ENCODE data around the gene VPREB1.
"Not testable (repeated sequence)": the region's sequence is repeated elsewhere in the genome, so short reads cannot be mapped to it uniquely, and the experiment has no call there.

The VPREB1 gene

GRCh38 chr22:22213231-22213630, 31.4 kb upstream of the VPREB1 start:
- no peak for DNase-seq (ENCODE audit: low read depth in 1 of 2, low spot score in 1 of 2)

DNA sequence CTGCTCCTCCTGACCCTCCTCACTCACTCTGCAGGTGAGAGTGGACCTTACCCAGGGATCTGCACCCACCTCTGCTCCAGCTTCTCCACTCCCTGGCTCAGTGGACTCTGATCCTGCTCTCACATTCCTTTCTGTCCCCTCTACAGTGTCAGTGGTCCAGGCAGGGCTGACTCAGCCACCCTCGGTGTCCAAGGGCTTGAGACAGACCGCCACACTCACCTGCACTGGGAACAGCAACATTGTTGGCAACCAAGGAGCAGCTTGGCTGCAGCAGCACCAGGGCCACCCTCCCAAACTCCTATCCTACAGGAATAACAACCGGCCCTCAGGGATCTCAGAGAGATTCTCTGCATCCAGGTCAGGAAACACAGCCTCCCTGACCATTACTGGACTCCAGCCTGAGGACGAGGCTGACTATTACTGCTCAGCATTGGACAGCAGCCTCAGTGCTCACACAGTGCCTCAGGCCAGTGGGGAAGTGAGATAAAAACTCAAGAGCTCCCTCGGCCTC, 29.7 kb upstream of the VPREB1 start:
- no peak for DNase-seq (ENCODE audit: low read depth in 1 of 2, low spot score in 1 of 2)

- no peak for DNase-seq (ENCODE audit: low read depth in 1 of 2, low spot score in 1 of 2)
Measured at GRCh38 chr22:22215659-22216449, 28.7 kb upstream of the VPREB1 start.

- DNase-seq (ENCODE audit: low read depth in 1 of 2, low spot score in 1 of 2) = no peak
Measured at GRCh38 chr22:22216450-22216959, 28.1 kb upstream of the VPREB1 start.

GRCh38 chr22:22218302-22218701, 26.3 kb upstream of the VPREB1 start:
- no peak for DNase-seq (ENCODE audit: low read depth in 1 of 2, low spot score in 1 of 2)

GRCh38 chr22:22219140-22219996, 25.2 kb upstream of the VPREB1 start:
- no peak for DNase-seq (ENCODE audit: low read depth in 1 of 2, low spot score in 1 of 2)

DNA sequence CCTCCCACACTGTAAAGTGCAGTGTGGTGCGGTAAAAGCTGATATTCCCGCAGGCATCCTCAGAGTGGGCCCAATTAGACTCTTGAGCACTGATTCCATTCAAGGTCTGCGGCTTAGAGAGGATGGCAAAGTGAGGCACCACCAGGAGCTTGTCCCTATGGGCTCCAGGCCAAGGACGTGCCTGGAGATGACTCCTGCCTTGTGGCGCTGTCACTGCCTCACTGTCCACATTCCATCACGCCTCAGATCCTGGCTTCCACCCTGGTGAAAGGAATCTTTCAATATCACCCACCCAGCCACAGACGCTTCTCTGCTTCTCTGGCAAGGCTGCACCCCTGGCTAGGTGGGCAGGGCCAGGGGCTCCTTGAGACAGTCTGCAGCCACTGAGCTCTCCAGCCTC, 23.5 kb upstream of the VPREB1 start:
- not testable (repeated sequence) for DNase-seq (ENCODE audit: low read depth in 1 of 2, low spot score in 1 of 2)

DNA sequence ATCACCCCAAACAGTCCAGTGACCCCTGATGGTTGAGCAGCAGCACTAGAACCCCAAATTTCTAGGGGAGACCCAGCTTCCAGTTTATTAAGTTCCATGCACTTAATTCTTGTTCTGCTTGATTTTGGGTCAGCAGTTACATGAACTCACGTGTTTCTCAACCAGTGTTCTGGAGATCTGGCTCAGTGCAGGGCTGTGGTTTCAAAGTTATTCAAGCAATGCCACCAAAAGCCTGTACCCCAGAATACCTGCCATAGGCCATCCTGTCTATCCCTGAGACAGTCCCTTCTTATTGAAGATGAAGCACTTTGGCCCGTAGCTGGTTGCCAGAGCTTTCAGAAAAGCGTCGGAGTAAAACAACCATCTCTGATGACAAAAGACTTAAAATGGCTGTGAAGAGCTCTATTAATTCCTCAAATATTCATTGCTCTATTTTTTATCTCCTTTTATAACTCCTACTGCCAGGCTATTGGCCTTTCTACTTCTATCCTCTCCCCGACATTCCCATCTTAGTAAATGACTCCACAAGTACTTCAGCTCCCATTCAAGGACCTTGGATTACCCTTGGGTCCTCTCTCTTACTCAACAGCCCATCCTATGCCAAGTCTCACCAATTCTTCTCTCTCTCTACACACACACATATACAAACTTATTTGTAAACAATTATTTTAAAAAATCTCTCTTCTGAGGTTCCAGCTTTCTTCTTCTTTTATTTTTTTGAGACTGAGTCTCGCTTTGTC, 18.0 kb upstream of the VPREB1 start:
- DNase-seq (ENCODE audit: low read depth in 1 of 2, low spot score in 1 of 2) = no peak

GRCh38 chr22:22228421-22228820, 16.2 kb upstream of the VPREB1 start:
- DNase-seq (ENCODE audit: low read depth in 1 of 2, low spot score in 1 of 2) = no peak

DNA sequence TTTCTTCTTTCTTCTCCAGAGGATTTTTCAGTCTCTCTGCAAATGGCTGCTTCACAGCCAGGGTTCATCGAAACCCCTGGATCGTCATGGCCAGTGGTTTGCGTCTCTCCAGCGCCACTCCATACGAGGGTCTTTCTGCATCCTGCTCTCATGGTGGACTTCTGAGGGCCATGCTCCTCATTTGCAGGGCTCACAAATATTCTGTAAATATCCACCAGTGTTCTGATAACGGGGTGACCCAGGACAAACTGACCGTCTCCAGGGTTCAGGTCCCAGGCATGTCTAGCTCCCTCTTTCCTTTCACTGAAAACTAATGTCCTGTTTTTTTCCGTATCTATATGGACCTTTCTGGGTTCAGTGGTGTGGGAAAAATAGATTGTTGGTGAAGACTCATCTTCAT, 15.7 kb upstream of the VPREB1 start:
- DNase-seq (ENCODE audit: low read depth in 1 of 2, low spot score in 1 of 2) = no peak

DNA sequence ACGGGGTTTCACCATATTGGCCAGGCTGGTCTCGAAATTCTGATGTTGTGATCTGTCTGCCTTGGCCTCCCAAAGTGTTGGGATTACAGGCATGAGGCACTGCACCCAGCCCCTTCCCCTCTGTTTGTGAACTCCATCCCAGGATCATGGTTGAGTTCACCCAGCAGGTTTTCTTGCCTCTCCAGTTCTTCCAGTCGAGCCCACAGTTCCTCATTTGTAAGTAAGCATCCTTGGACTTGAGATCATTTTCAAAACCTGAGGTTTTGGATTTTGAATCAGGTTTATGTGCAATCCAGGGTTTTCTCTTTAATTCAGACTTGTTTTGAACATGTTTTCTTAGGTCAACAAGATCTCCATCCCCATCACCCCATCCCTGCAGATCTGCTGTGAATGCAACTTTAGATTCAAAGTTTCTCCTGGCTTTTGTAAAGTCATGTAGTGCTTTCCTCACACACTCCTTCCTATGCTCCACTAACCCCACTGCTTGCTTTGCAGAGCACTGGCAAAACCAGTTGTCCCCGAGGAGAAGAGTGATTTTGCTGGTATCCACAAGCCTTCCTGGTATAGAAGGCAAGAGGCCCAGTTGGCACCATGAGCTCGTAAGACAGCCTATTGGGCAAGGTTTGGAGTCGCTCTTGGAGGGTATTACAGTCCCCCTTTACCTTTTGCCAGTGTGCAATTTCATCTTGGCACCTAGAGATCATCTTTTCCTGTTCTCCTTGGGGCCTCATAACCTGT, 14.7 kb upstream of the VPREB1 start:
- no peak for DNase-seq (ENCODE audit: low read depth in 1 of 2, low spot score in 1 of 2)

GRCh38 chr22:22230438-22230837, 14.1 kb upstream of the VPREB1 start:
- DNase-seq (ENCODE audit: low read depth in 1 of 2, low spot score in 1 of 2) = no peak

DNA sequence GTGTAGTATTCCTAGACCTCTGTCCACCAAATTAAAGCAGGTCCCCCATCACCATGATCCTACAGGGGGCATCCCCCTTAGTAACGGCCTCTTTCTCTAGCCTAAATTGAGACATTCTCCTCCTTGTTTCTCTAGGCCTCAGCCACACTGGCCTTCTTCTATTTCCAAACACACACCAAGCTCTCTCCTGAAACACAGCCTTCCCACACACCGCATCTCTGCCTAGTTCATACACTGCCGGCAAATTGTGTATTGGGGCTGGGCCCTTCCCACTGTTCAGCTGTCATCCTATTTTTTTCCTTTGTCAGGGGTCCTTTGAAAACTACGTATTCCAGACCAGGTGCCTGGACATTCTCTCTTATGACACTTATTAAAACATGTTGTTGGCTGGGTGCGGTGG, 11.5 kb upstream of the VPREB1 start:
- no peak for DNase-seq (ENCODE audit: low read depth in 1 of 2, low spot score in 1 of 2)

GRCh38 chr22:22235558-22235957, 9.0 kb upstream of the VPREB1 start:
- DNase-seq (ENCODE audit: low read depth in 1 of 2, low spot score in 1 of 2) = peak; percentile 6 to 49

DNA sequence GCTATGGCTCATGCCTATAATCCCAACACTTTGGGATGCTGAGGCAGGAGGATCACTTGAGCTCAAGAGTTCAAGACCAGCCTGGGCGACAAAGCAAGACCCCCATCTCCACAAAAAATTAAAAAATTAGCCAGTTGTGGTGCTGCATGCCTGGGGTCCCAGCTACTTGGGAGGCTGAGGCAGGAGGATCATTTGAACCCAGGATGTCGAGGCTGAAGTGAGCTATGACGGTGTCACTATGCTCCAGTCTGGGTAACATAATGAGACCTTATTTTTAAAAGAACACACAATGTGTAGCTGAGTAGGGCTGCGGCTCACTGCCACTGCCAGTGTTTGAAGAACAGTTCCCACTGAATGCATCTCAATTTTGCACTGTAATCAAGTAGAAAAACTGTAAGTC, 7.1 kb upstream of the VPREB1 start:
- DNase-seq (ENCODE audit: low read depth in 1 of 2, low spot score in 1 of 2) = no peak

DNA sequence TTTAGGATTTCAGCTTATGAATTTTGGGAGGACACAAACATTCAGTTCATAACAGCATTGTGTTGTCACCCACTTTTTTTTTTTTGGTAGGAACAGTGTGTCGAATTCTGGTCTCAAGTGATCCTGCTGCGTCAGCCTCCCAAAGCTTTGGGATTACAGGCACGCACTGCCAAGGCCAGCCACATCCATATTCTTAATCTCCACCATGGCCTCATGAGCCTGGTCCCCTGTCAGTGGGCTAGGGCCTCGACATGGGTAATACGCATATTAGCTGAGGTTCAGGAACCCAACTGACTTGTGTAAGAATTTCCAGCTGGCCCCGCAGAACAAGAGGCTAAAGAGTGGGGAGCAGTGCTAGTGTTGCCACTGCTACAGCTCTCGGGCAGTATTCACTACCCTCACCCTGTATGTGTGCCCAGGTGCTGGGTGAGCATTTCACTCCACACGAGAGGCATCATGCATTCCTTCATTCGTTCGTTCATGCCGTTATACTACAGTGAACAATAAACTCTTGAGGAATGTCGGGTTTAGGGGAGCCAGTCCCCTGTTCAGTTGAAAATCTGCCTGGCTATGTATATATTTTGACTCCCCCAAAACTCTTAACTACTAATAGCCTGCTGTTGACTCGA, 5.2 kb upstream of the VPREB1 start:
- no peak for DNase-seq (ENCODE audit: low read depth in 1 of 2, low spot score in 1 of 2)

GRCh38 chr22:22241554-22241898, 3.1 kb upstream of the VPREB1 start:
- DNase-seq (ENCODE audit: low read depth in 1 of 2, low spot score in 1 of 2) = no peak

GRCh38 chr22:22242488-22242887, 2.1 kb upstream of the VPREB1 start:
- DNase-seq (ENCODE audit: low read depth in 1 of 2, low spot score in 1 of 2) = no peak

- DNase-seq (ENCODE audit: low read depth in 1 of 2, low spot score in 1 of 2) = no peak
Measured at GRCh38 chr22:22243033-22243680, 1.4 kb upstream of the VPREB1 start.
